ENCODE data around the gene SPATA21. TPM values are rescaled to one million over a fixed set of nuclear protein-coding genes. Genes with fewer than 3 reads are reported as not detected.
A peak's percentile ranks its signal among the peaks of the same experiment; 100 is the strongest.

Gene SPATA21
- total and polyA plus RNA-seq, 10 of the 15 experiments (the other 5 are each of a cell fraction or from before 2014, with no cell fraction given) = 0.05 to 1.1 (median 0.24) TPM; not detected in 1

GRCh38 chr1:16387201-16388188, 49.7 kb downstream of the SPATA21 start:
- Histone ChIP-seq H3K79me2 (ENCODE audit: control insufficient read depth, insufficient read depth, low read length) (peaks cover 90% of the 10 kb centered on the region), H2AFZ (ENCODE audit: control insufficient read depth, low read depth, low read length) (no peak overlapping the region), H3K9ac (ENCODE audit: control insufficient read depth, insufficient read depth, low read length) (peak overlapping the region; percentile 53), H3K4me2 (ENCODE audit: control insufficient read depth, insufficient read depth) (peak overlapping the region; percentile 77), H3K4me1 (ENCODE audit: control insufficient read depth, insufficient read depth, low read length) (peaks cover 37% of the 10 kb centered on the region), H3K9me3 (replicated peaks; ENCODE audit: control insufficient read depth, insufficient read depth, low read length) (no peaks in the 10 kb centered on the region), H3K36me3 (ENCODE audit: control insufficient read depth in 2 of 2, insufficient read depth in 2 of 2, low read length in 1 of 2) (peaks cover 5 to 10% of the 10 kb centered on the region in 2 experiments; a peak in 3 of 4 replicates), H3K27me3 (replicated peaks in 1 of 2; ENCODE audit: control insufficient read depth in 2 of 2, insufficient read depth in 2 of 2, low read length in 1 of 2) (no peaks in the 10 kb centered on the region), H3K27ac (ENCODE audit: control insufficient read depth, insufficient read depth) (peak overlapping the region; percentile 77), H4K20me1 (ENCODE audit: control insufficient read depth, insufficient read depth) (peaks cover 19% of the 10 kb centered on the region), H3K4me3 (peak overlapping the region; percentile 78)
- FAIRE-seq (no peak), DNase-seq (ENCODE audit: low read depth, low spot score) (no peak), ATAC-seq (peak; percentile 76)
- 9% methylated on average over 14 of the region's 14 CpGs for WGBS (ENCODE audit: insufficient coverage, insufficient replicate concordance, low lambda C conversion rate, missing lambda C conversion rate)
- in situ Hi-C loops (cut with MboI) = no loop called here
- no TSS peak for BruUV-seq (replicated peaks)
- ChIA-PET POLR2A (interaction anchor here (0.5 to 3.6 kb wide), 13 partner anchors 10 to 975 kb away, joined by 3 to 34 read pairs (median 4); partner anchors contain the start of genes NECAP2 and SZRD1), RAD21 (ENCODE audit: unreplicated experiment) (interaction anchor here (0.6 to 3.5 kb wide), 9 partner anchors 13 to 152 kb away, joined by 3 to 37 read pairs (median 10); partner anchors contain the start of genes NECAP2 and SZRD1), CTCF (interaction anchor here (0.5 to 4.2 kb wide), 8 partner anchors 9 to 224 kb away, joined by 3 to 30 read pairs (median 4); partner anchors contain the start of gene NECAP2), SMC1A (ENCODE audit: uncharacterized antibody, unreplicated experiment) (interaction anchor here (0.6 to 4.7 kb wide), 12 partner anchors 13 to 106 kb away, joined by 3 to 30 read pairs (median 4); partner anchors contain the start of genes FBXO42 and NECAP2)
- intact Hi-C loops (cut with micrococcal nuclease; ENCODE audit: unreplicated experiment) = loop anchor here (1.0 kb wide), 1 partner anchor 20 kb away; the partner anchor contains the start of gene SZRD1
- TF ChIP-seq SUZ12 (IDR thresholded peaks at IDR 0.05; ENCODE audit: unreplicated experiment) = no peak
- TF ChIP-seq MLLT1 (IDR thresholded peaks at IDR 0.05) = peak; percentile 38; the same call in 1 of the 2 replicates
- no peak for TF ChIP-seq ATF7 (IDR thresholded peaks at IDR 0.05; ENCODE audit: low read depth)
- TF ChIP-seq MTA3 (IDR thresholded peaks at IDR 0.05; ENCODE audit: borderline replicate concordance, low read length) = peak; percentile 75; the same call in 1 of the 2 replicates
- TF ChIP-seq PRDM15 (CRISPR knock-in tag; IDR thresholded peaks at IDR 0.05) = no peak
- no peak for TF ChIP-seq GABPA (IDR thresholded peaks at IDR 0.05; ENCODE audit: low read depth)
- TF ChIP-seq SRF (IDR thresholded peaks at IDR 0.05; ENCODE audit: low read depth in 2 of 2, low read length in 2 of 2) = peak in 1 of 2 experiments; percentile 74; a peak in 1 of 4 replicates
- TF ChIP-seq ZNF24 (IDR thresholded peaks at IDR 0.05) = no peak
- peak; percentile 66; the same call in 1 of the 2 replicates for TF ChIP-seq ASH2L (IDR thresholded peaks at IDR 0.05; ENCODE audit: borderline replicate concordance, low read depth)
- TF ChIP-seq JUND (IDR thresholded peaks at IDR 0.05; ENCODE audit: low read depth, low read length) = no peak
- TF ChIP-seq HDAC2 (IDR thresholded peaks at IDR 0.05) = no peak
- 0 out of 2 replicates have a peak, but pooled peaks have one; percentile 57 for TF ChIP-seq WRNIP1 (IDR thresholded peaks at IDR 0.05; ENCODE audit: borderline replicate concordance, low read depth, low read length)
- no peak for TF ChIP-seq POLR2A (IDR thresholded peaks at IDR 0.05; ENCODE audit: low read depth, low read length)
- TF ChIP-seq POLR2AphosphoS2 (IDR thresholded peaks at IDR 0.05; ENCODE audit: low read depth, low read length) = no peak
- TF ChIP-seq USF1 (IDR thresholded peaks at IDR 0.05; ENCODE audit: borderline replicate concordance, extremely low read length, insufficient read depth, low read depth, low read length) = no peak
- TF ChIP-seq POLR2AphosphoS5 (IDR thresholded peaks at IDR 0.05; ENCODE audit: low read length) = 0 out of 2 replicates have a peak, but pooled peaks have one; percentile 26

All from GM12878 (cell line).